NCI-H2196 (cell line): Measurements from ENCODE around the gene SF3B2.

Source experiments
- DNase-seq: peaks from one replicate; lab custom pipeline; 2025; ENCODE audit not compliant: unreplicated experiment; lab: John Stamatoyannopoulos, UW

Gene SF3B2

GRCh38 chr11:66048547-66049323, 3.4 kb upstream of the SF3B2 start, which contains the start of gene GAL3ST3:
GAL3ST3 (minus strand) TSS chr11:66049161; CDS start chr11:66045415, 3,746 bp downstream.
- DNase-seq: no peak

GRCh38 chr11:66050581-66051231, 1.5 kb upstream of the SF3B2 start:
- DNase-seq: no peak

- no peak for DNase-seq
These were observed 796 bp upstream of the SF3B2 start for GRCh38 chr11:66051371-66051765.

- DNase-seq: no peak
These were observed 459 bp downstream of the SF3B2 start for GRCh38 chr11:66052664-66052982.

GRCh38 chr11:66055021-66055420, 2.9 kb downstream of the SF3B2 start:
- DNase-seq: no peak

- no peak for DNase-seq
These were observed 4.3 kb downstream of the SF3B2 start for GRCh38 chr11:66056501-66056900.

GRCh38 chr11:66059966-66060680, 8.0 kb downstream of the SF3B2 start:
- no peak for DNase-seq

GRCh38 chr11:66061268-66061667, 9.1 kb downstream of the SF3B2 start:
- DNase-seq: no peak

GRCh38 chr11:66062408-66062807, 10.2 kb downstream of the SF3B2 start:
- no peak for DNase-seq

- no peak for DNase-seq
These were observed 11.7 kb downstream of the SF3B2 start for GRCh38 chr11:66063900-66064299.

- no peak for DNase-seq
These were observed 12.4 kb downstream of the SF3B2 start for GRCh38 chr11:66064571-66064970.

GRCh38 chr11:66066751-66067150, 14.6 kb downstream of the SF3B2 start:
- DNase-seq: no peak

GRCh38 chr11:66067640-66068039, 15.5 kb downstream of the SF3B2 start:
- DNase-seq: no peak

GRCh38 chr11:66068154-66068821, 16.1 kb downstream of the SF3B2 start:
- peak; percentile 80 for DNase-seq

GRCh38 chr11:66068923-66069714, 17.0 kb downstream of the SF3B2 start:
- no peak for DNase-seq

- DNase-seq: peak; percentile 68
These were observed 17.8 kb downstream of the SF3B2 start, which contains the start of gene PACS1 for GRCh38 chr11:66069715-66070603. PACS1 (plus strand) TSS chr11:66070272; CDS start chr11:66070487, 215 bp downstream.

GRCh38 chr11:66070604-66071380, 18.6 kb downstream of the SF3B2 start:
- DNase-seq: no peak

GRCh38 chr11:66071381-66071801, 19.2 kb downstream of the SF3B2 start:
- no peak for DNase-seq

GRCh38 chr11:66072081-66072480, 19.9 kb downstream of the SF3B2 start:
- DNase-seq: no peak
